ENCODE results near the gene SYDE2. TPM values are rescaled to one million over a fixed set of nuclear protein-coding genes. Genes with fewer than 3 reads are reported as not detected.

The SYDE2 gene
- total and polyA plus RNA-seq, 9 of the 15 experiments (the other 6 are each of a cell fraction or from before 2014, with no cell fraction given): 0.39 to 8.7 (median 4.5) TPM

DNA sequence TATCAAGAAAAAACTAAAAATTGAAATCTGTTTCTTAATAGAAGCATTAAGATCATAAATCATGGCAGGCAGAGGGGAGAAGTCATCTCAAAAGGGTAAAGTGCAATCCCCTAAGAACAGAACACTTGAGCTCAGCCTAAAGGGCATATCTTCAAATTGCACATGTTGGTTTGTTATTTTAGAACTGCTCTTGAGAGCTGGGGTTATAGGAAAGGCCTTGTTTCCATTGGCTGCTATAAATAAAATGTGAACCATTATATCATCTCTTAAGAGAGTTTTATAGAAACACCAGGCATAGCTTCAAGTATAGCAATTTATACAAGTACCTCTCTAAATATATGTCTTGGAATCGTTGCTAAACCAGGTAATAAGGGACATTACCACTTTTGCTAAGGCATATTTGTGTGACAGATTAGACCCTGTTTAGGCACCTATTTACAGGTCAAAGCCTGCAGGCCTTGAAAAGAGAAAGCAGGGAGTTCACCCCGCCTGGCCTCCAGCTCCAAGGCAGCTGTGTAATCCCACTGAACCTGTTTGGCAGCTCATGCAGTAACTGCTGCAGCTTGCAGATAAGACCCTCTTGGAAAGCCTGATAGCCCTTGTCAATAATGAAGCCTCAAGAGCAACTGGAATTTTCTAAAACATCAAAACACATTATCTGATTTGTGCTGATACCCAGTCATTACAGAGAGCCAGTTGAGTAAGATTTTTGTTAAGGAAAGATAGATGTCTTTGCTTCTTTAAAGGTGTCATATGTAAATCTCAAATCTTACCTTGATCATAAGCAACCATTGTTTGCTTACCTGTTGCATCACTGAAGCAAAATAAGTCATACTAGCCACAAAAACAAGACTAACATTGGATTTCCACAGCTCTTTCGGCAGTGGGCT lies 24.2 kb upstream of the SYDE2 start (continued):
- TF ChIP-seq, protein P1, sequence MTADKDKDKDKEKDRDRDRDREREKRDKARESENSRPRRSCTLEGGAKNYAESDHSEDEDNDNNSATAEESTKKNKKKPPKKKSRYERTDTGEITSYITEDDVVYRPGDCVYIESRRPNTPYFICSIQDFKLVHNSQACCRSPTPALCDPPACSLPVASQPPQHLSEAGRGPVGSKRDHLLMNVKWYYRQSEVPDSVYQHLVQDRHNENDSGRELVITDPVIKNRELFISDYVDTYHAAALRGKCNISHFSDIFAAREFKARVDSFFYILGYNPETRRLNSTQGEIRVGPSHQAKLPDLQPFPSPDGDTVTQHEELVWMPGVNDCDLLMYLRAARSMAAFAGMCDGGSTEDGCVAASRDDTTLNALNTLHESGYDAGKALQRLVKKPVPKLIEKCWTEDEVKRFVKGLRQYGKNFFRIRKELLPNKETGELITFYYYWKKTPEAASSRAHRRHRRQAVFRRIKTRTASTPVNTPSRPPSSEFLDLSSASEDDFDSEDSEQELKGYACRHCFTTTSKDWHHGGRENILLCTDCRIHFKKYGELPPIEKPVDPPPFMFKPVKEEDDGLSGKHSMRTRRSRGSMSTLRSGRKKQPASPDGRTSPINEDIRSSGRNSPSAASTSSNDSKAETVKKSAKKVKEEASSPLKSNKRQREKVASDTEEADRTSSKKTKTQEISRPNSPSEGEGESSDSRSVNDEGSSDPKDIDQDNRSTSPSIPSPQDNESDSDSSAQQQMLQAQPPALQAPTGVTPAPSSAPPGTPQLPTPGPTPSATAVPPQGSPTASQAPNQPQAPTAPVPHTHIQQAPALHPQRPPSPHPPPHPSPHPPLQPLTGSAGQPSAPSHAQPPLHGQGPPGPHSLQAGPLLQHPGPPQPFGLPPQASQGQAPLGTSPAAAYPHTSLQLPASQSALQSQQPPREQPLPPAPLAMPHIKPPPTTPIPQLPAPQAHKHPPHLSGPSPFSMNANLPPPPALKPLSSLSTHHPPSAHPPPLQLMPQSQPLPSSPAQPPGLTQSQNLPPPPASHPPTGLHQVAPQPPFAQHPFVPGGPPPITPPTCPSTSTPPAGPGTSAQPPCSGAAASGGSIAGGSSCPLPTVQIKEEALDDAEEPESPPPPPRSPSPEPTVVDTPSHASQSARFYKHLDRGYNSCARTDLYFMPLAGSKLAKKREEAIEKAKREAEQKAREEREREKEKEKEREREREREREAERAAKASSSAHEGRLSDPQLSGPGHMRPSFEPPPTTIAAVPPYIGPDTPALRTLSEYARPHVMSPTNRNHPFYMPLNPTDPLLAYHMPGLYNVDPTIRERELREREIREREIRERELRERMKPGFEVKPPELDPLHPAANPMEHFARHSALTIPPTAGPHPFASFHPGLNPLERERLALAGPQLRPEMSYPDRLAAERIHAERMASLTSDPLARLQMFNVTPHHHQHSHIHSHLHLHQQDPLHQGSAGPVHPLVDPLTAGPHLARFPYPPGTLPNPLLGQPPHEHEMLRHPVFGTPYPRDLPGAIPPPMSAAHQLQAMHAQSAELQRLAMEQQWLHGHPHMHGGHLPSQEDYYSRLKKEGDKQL (CRISPR knock-in tag; IDR thresholded peaks at IDR 0.05; ENCODE audit: borderline replicate concordance): no peak
- TF ChIP-seq MBD2 (IDR thresholded peaks at IDR 0.05; ENCODE audit: borderline replicate concordance, low read depth) (peak; percentile 66), FOXP1 (CRISPR knock-in tag; IDR thresholded peaks at IDR 0.05) (no peak), L3MBTL2 (IDR thresholded peaks at IDR 0.05) (peak; percentile 39; the same call in 1 of the 2 replicates), CC2D1A (IDR thresholded peaks at IDR 0.05) (peak; percentile 97), CAMTA2 (CRISPR knock-in tag; conservative IDR thresholded peaks at IDR 0.05) (no peak), SMARCB1 (IDR thresholded peaks at IDR 0.05; ENCODE audit: insufficient read length, low read depth) (no peak), RBFOX2 (IDR thresholded peaks at IDR 0.05; ENCODE audit: low read depth, low read length) (no peak), ZNF583 (CRISPR knock-in tag; IDR thresholded peaks at IDR 0.05) (peak; percentile 69; the same call in 1 of the 2 replicates)
- TF ChIP-seq, protein P2, sequence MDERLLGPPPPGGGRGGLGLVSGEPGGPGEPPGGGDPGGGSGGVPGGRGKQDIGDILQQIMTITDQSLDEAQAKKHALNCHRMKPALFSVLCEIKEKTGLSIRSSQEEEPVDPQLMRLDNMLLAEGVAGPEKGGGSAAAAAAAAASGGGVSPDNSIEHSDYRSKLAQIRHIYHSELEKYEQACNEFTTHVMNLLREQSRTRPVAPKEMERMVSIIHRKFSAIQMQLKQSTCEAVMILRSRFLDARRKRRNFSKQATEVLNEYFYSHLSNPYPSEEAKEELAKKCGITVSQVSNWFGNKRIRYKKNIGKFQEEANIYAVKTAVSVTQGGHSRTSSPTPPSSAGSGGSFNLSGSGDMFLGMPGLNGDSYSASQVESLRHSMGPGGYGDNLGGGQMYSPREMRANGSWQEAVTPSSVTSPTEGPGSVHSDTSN (CRISPR knock-in tag; IDR thresholded peaks at IDR 0.05; ENCODE audit: low read depth): 0 out of 2 replicates have a peak, but pooled peaks have one; percentile 19
- TF ChIP-seq, protein P2 (tag; conservative IDR thresholded peaks at IDR 0.05; ENCODE audit: low read depth): peak; percentile 87
- TF ChIP-seq, protein P3, sequence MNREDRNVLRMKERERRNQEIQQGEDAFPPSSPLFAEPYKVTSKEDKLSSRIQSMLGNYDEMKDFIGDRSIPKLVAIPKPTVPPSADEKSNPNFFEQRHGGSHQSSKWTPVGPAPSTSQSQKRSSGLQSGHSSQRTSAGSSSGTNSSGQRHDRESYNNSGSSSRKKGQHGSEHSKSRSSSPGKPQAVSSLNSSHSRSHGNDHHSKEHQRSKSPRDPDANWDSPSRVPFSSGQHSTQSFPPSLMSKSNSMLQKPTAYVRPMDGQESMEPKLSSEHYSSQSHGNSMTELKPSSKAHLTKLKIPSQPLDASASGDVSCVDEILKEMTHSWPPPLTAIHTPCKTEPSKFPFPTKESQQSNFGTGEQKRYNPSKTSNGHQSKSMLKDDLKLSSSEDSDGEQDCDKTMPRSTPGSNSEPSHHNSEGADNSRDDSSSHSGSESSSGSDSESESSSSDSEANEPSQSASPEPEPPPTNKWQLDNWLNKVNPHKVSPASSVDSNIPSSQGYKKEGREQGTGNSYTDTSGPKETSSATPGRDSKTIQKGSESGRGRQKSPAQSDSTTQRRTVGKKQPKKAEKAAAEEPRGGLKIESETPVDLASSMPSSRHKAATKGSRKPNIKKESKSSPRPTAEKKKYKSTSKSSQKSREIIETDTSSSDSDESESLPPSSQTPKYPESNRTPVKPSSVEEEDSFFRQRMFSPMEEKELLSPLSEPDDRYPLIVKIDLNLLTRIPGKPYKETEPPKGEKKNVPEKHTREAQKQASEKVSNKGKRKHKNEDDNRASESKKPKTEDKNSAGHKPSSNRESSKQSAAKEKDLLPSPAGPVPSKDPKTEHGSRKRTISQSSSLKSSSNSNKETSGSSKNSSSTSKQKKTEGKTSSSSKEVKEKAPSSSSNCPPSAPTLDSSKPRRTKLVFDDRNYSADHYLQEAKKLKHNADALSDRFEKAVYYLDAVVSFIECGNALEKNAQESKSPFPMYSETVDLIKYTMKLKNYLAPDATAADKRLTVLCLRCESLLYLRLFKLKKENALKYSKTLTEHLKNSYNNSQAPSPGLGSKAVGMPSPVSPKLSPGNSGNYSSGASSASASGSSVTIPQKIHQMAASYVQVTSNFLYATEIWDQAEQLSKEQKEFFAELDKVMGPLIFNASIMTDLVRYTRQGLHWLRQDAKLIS (CRISPR knock-in tag; IDR thresholded peaks at IDR 0.05): no peak
- TF ChIP-seq, protein P4, sequence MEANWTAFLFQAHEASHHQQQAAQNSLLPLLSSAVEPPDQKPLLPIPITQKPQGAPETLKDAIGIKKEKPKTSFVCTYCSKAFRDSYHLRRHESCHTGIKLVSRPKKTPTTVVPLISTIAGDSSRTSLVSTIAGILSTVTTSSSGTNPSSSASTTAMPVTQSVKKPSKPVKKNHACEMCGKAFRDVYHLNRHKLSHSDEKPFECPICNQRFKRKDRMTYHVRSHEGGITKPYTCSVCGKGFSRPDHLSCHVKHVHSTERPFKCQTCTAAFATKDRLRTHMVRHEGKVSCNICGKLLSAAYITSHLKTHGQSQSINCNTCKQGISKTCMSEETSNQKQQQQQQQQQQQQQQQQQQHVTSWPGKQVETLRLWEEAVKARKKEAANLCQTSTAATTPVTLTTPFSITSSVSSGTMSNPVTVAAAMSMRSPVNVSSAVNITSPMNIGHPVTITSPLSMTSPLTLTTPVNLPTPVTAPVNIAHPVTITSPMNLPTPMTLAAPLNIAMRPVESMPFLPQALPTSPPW (CRISPR knock-in tag; IDR thresholded peaks at IDR 0.05): peak; percentile 59
